Panc1 (cell line): Measurements from ENCODE around the gene CCDC51.

Experiments used
- POLR2AphosphoS5 ChIP-seq: IDR thresholded peaks from 2 replicates; pipeline ENCODE4 v1.6.1; 2012; ENCODE audit warnings: mild to moderate bottlenecking, low read depth, low read length, moderate library complexity
- SIN3A ChIP-seq: IDR thresholded peaks from 2 replicates; pipeline ENCODE4 v1.6.1; 2012; ENCODE audit warnings: low read depth, mild to moderate bottlenecking, low read length, moderate library complexity, borderline replicate concordance; ENCODE audit not compliant: insufficient read depth
- TF ChIP-seq, protein P1 (sequence below): fragments of 450-650 bp; IDR thresholded peaks from 2 replicates; pipeline ENCODE4 v1.5.1; 2017; ENCODE audit warnings: mild to moderate bottlenecking

DNA sequence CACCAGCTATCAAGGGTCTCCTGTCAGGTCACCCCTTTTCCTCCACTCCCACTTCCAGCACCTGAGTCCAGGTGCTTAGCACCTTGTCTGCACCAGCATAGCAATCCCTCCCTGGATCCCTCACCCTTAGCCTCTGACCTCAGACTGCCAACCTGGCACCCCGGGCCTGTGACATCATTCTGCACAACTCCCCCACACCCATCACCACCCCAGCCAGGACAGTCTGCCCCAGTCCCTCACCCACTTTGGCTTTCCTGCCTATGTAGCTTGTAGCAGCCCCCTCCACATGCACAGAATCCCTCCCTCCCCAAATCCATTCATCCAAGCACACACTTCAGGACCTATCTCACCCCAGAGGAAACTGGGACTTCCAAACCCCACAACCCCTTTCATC, 9.2 kb downstream of the CCDC51 start:
- TF ChIP-seq, protein P1, sequence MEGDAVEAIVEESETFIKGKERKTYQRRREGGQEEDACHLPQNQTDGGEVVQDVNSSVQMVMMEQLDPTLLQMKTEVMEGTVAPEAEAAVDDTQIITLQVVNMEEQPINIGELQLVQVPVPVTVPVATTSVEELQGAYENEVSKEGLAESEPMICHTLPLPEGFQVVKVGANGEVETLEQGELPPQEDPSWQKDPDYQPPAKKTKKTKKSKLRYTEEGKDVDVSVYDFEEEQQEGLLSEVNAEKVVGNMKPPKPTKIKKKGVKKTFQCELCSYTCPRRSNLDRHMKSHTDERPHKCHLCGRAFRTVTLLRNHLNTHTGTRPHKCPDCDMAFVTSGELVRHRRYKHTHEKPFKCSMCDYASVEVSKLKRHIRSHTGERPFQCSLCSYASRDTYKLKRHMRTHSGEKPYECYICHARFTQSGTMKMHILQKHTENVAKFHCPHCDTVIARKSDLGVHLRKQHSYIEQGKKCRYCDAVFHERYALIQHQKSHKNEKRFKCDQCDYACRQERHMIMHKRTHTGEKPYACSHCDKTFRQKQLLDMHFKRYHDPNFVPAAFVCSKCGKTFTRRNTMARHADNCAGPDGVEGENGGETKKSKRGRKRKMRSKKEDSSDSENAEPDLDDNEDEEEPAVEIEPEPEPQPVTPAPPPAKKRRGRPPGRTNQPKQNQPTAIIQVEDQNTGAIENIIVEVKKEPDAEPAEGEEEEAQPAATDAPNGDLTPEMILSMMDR: no peak
- TF ChIP-seq SIN3A (no peak), POLR2AphosphoS5 (no peak)
